Skeletal muscle satellite cell (primary cell): ENCODE results near the gene SORT1.

Experiments used
- H3K27me3 ChIP-seq: 2 replicates; pipeline ENCODE4 v1.7.0; 2013; ENCODE audit warnings: low read length; ENCODE audit not compliant: control insufficient read depth, insufficient read depth
- H3K36me3 ChIP-seq: 2 replicates; pipeline ENCODE4 v1.7.0; 2013; ENCODE audit warnings: mild to moderate bottlenecking, control low read depth, low read length; ENCODE audit not compliant: insufficient read depth
- H3K4me1 ChIP-seq: 2 replicates; pipeline ENCODE4 v1.7.0; 2013; ENCODE audit warnings: low read length; ENCODE audit not compliant: control insufficient read depth, insufficient read depth
- H3K4me2 ChIP-seq: 2 replicates; pipeline ENCODE4 v1.7.0; 2013; ENCODE audit warnings: mild to moderate bottlenecking, low read length
- H3K4me3 ChIP-seq: 2 replicates; pipeline ENCODE4 v1.7.0; 2013; ENCODE audit warnings: low read length
- H3K9ac ChIP-seq: 2 replicates; pipeline ENCODE4 v1.7.0; 2013; ENCODE audit warnings: mild to moderate bottlenecking, low read depth, low read length, moderate library complexity
- H3K9me3 ChIP-seq: replicated peaks from 2 replicates; pipeline ENCODE4 v1.7.0; 2013; ENCODE audit warnings: mild to moderate bottlenecking, control low read depth, low read length

Gene SORT1

DNA sequence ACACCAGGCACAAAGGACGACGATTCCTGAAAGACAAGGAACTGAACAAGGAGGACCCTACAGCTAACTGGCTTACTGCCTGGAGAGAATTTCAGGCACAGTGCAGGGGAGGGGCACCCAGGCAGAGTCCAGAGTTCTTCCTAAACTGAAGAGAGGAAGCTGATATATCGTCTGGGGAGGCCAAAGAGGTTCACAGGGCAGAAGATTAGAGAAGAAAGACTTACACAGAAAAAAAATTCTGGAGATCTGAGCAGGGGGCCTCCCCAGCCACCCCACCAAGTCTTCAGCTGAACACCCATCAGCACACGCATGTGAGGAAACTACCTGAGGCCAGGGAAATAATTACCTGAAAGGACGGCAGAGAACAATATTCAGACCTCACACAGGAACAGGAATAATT lies 24.6 kb downstream of the SORT1 start:
- no peaks in the 10 kb centered on the region for H3K27me3 ChIP-seq
- no peaks in the 10 kb centered on the region for H3K9me3 ChIP-seq
- H3K4me2 ChIP-seq = no peak overlapping the region
- no peak overlapping the region for H3K9ac ChIP-seq
- H3K4me1 ChIP-seq = peaks cover 73% of the 10 kb centered on the region
- H3K36me3 ChIP-seq = peaks cover 2% of the 10 kb centered on the region
- H3K4me3 ChIP-seq = no peak overlapping the region

DNA sequence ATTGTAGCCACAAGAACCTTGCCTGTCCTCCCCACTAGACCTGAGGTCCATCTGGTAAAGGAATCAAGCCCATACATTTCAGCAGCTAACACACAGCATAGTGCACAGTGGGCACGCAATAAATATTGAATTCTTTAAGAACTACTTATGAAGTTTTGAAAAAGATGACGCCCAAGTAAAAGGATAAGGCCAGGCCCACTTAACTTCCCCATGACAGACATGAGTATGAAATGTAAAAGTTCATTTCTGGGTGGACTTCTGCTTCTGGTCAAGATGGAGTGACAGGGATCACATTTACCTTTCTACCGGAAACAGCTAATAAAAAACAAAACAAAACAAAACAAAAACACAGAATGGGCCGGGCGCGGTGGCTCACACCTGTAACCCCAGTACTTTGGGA lies 25.4 kb downstream of the SORT1 start:
- Histone ChIP-seq H3K36me3 (peaks cover 6% of the 10 kb centered on the region), H3K27me3 (no peaks in the 10 kb centered on the region), H3K4me1 (peaks cover 64% of the 10 kb centered on the region), H3K4me3 (no peak overlapping the region), H3K9ac (peak overlapping the region; percentile 85), H3K9me3 (no peaks in the 10 kb centered on the region), H3K4me2 (peak overlapping the region; percentile 81)

DNA sequence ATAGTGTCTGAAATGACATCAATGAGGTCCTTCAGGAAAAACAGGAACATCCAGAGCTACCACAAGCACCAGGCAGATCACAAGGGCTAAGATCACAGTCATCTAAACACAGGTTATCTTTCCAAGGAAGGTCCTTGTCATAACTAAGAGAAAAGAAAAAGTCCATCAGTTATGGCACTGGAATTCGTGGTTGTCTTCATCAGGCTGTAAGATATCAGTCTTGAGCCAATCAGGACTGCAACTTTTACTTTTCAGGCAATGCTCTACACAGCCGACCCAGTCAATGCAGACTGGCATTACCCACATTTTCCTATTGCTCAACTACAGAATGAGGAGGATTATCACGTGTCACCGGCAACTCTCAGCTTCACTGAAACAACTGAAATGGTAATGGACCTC lies 26.4 kb downstream of the SORT1 start:
- Histone ChIP-seq H3K4me3 (peak overlapping the region; percentile 57), H3K9ac (peak overlapping the region; percentile 85), H3K4me1 (peaks cover 59% of the 10 kb centered on the region), H3K9me3 (no peaks in the 10 kb centered on the region), H3K36me3 (peaks cover 15% of the 10 kb centered on the region), H3K27me3 (no peaks in the 10 kb centered on the region), H3K4me2 (peak overlapping the region; percentile 81)

DNA sequence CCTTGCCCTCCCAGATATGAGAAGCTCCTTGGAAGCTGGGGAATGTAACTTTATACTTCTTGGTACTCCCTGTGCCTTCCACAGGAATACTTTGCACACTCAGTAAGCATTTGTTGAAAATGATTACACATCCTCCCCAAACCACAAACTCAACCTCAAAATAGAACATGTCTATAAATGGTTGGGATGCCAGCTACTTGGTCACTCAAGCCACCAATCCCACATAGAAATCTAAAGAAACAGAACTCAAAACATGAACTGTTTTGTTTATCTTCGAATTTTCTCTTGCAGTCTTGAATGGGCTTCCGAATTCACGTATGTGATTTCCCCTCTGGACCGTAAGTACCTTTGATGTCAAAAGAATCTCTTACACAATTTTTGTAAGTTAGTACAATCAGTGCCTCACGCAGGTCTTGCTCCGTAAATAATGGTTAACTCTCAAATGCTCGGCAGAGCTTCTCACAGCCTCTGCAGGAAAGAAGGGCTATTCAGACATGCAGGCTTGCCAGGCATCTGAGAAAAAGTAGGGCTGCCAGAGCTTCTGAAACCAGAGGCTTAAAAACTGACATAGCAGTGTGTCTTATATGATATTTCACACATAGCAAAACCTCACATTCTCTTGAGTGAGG lies 26.9 kb downstream of the SORT1 start:
- peak overlapping the region; percentile 57 for H3K4me3 ChIP-seq
- H3K9me3 ChIP-seq = no peaks in the 10 kb centered on the region
- no peaks in the 10 kb centered on the region for H3K27me3 ChIP-seq
- H3K9ac ChIP-seq = peak overlapping the region; percentile 85
- H3K36me3 ChIP-seq = peaks cover 18% of the 10 kb centered on the region
- peak overlapping the region; percentile 81 for H3K4me2 ChIP-seq
- peaks cover 57% of the 10 kb centered on the region for H3K4me1 ChIP-seq

DNA sequence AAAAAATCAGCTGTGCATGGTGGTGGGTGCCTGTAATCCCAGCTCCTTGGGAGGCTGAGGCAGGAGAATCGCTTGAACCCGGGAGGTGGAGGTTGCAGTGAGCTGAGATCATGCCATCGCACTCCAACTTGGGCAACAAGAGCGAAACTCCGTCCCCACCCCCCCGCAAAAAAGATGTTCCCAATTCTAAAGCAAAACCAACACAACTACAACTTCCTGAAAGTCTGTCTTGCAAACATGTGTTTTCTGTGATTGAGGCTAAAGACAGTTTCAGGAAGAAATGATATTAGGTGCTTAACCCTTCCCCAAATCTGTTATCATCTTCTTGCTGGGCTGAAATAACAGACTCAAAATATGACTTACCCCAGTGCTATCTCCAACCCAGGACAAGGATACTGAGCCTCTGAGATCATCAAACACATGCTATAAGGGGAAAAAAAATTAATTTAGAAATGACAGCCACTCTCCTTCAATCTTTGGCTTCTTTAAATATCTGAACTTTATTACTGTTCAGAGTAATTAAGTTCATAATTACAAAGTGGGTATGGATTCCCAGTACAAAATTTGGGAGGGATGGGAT lies 28.5 kb downstream of the SORT1 start:
- H3K4me3 ChIP-seq = peak overlapping the region; percentile 27
- H3K36me3 ChIP-seq = peaks cover 22% of the 10 kb centered on the region
- no peaks in the 10 kb centered on the region for H3K9me3 ChIP-seq
- peak overlapping the region; percentile 85 for H3K9ac ChIP-seq
- H3K4me1 ChIP-seq = peaks cover 47% of the 10 kb centered on the region
- H3K4me2 ChIP-seq = peak overlapping the region; percentile 72
- no peaks in the 10 kb centered on the region for H3K27me3 ChIP-seq

DNA sequence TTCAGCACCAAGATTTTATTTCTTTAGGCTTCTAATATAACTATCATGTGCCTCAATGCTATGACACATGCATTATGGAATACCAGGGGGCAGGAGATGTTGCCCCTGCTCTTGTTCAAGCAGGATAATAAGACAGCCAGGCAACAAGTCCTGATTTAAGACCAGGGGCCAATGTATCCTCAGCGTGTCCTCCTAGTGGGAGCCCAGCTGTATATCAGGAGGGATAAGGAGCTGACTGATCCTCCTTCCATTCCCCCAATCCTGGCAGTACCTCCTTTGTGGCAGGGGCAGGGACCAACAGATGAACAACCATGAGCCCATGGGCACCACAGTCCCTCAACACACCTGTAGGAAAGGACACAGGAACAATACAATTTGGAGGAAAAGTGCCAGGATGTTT lies 29.3 kb downstream of the SORT1 start:
- Histone ChIP-seq H3K4me1 (peaks cover 47% of the 10 kb centered on the region), H3K4me2 (no peak overlapping the region), H3K9me3 (no peaks in the 10 kb centered on the region), H3K36me3 (peaks cover 22% of the 10 kb centered on the region), H3K4me3 (no peak overlapping the region), H3K27me3 (no peaks in the 10 kb centered on the region), H3K9ac (peak overlapping the region; percentile 85)

DNA sequence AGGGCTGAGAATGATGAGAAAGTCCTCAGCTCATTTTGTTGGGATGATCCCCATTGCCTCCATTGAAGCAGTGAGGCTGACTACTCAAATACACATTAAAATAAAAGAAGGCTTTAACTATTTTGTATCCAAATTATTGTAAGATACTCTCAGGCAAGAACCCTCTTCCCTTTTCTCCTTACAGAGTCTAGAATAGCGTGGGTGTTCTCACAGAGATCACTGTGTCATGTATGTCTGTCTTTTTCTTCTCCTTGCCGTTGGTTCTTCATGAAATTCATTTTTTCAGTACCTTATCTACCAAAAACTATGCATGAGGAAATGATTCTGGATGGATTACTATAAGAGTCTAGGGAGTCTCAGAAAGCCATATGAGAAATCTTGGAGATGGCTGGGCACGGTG lies 30.1 kb downstream of the SORT1 start:
- no peak overlapping the region for H3K9ac ChIP-seq
- H3K4me2 ChIP-seq = no peak overlapping the region
- H3K27me3 ChIP-seq = no peaks in the 10 kb centered on the region
- H3K4me3 ChIP-seq = no peak overlapping the region
- H3K9me3 ChIP-seq = no peaks in the 10 kb centered on the region
- H3K36me3 ChIP-seq = peaks cover 22% of the 10 kb centered on the region
- peaks cover 41% of the 10 kb centered on the region for H3K4me1 ChIP-seq

DNA sequence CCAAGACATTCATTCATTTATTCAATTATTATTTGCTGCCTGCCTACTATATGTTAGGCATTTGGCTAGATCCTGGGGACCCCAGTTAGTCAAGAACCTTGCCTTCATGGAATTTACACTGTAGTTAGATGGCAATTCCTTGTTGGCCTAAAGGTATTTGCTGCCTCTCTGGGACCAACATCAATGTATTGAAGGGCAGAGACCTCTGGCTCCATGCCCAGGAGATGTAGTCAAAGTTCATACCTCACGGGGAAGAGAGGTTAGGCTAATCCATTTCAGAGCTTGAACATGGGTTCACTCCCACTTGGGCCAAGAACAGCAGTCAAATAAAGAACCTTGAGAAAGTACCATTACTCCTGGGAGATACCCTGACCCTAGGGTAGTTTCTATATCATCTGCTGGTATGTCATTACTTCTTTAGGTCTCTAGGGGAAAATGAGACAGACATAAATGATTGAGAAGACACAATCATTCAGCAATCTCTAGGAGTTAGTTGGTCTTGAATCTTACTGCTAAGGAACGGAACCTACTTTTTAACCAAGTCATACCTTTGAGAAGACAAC lies 32.0 kb downstream of the SORT1 start:
- Histone ChIP-seq H3K27me3 (no peaks in the 10 kb centered on the region), H3K36me3 (peaks cover 22% of the 10 kb centered on the region), H3K9me3 (no peaks in the 10 kb centered on the region), H3K4me3 (no peak overlapping the region), H3K4me1 (peaks cover 38% of the 10 kb centered on the region), H3K4me2 (no peak overlapping the region), H3K9ac (no peak overlapping the region)

DNA sequence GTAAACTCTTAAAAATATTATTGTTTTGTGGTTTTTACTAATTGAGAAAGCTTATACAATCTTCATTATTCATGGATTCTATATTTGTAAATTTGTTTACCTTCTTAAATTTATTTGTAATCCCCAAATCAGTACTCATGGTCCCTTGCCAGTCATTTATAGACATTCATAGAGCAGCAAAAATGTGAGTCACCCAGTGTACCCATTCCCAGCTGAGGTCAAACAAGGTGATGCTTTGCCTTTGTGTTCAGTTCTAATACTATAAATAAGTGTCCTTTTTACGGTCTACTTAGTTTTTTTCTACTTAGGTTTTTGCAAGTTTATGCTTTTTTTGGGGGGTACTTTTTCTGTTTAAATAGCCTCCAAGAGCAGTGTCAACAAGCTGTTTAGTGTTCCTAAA lies 36.1 kb downstream of the SORT1 start:
- peak overlapping the region; percentile 23 for H3K4me2 ChIP-seq
- peaks cover 15% of the 10 kb centered on the region for H3K4me1 ChIP-seq
- H3K27me3 ChIP-seq = no peaks in the 10 kb centered on the region
- no peak overlapping the region for H3K9ac ChIP-seq
- H3K4me3 ChIP-seq = no peak overlapping the region
- H3K9me3 ChIP-seq = no peaks in the 10 kb centered on the region
- H3K36me3 ChIP-seq = peaks cover 10% of the 10 kb centered on the region

DNA sequence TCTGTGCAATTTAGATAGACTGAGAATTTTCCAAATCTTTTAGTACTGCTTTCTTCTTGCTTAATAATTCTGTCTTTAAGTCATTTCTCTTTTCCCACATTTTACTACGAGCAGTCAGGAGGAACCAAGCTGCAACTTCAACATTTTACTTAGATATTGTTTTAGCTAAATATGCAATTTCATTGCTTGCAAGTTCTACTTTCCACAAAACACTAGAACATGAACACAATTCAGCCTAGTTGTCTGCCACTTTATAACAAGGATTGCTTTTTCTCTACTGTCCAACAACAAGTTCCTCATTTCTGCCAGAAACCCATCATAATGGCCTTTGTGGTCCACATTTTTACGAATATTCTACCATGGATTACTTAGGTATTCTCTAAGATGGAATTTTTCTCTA lies 36.6 kb downstream of the SORT1 start:
- Histone ChIP-seq H3K9me3 (no peaks in the 10 kb centered on the region), H3K36me3 (peaks cover 6% of the 10 kb centered on the region), H3K4me1 (peaks cover 15% of the 10 kb centered on the region), H3K27me3 (no peaks in the 10 kb centered on the region), H3K9ac (no peak overlapping the region), H3K4me3 (no peak overlapping the region), H3K4me2 (no peak overlapping the region)

DNA sequence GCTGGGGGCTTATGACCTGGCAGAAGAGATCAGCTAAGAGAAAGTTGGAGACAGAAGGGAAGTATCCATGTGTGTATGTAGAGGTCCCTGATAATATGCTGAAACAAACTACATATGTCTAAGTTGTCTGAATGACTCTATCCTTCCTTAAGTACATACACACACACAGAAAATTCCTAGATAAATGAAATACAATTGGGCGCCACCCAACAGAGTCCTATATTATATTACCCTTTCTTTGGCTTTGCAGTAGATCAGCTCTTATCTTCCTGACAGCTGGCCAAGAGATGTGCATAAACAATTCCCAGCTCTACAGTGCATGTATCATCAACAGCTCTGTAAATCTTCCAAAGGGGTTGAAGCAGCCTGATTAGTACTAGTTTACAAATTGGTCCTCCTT lies 40.1 kb downstream of the SORT1 start:
- Histone ChIP-seq H3K36me3 (peaks cover 5% of the 10 kb centered on the region), H3K4me1 (peaks cover 15% of the 10 kb centered on the region), H3K9ac (no peak overlapping the region), H3K27me3 (no peaks in the 10 kb centered on the region), H3K4me2 (no peak overlapping the region), H3K4me3 (no peak overlapping the region), H3K9me3 (no peaks in the 10 kb centered on the region)

DNA sequence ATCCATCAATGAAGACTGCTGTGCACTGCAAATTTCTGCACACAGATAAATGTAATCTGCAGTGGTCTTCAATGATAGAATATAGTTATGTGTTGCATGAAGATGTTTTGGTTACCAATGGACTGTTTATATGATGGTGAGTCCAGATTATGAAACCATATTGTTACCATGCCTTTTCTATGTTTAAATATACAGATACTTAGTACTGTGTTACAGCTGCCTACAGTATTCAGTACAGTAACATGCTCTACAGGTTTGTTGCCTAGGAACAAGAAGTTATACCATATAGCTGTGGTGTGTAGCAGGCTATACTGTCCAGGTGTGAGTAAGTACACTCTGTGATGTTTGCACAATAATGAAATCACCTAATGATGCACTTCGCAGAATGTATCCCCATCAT lies 40.8 kb downstream of the SORT1 start:
- peaks cover 5% of the 10 kb centered on the region for H3K36me3 ChIP-seq
- H3K27me3 ChIP-seq = no peaks in the 10 kb centered on the region
- no peak overlapping the region for H3K4me2 ChIP-seq
- H3K4me3 ChIP-seq = no peak overlapping the region
- peaks cover 10% of the 10 kb centered on the region for H3K4me1 ChIP-seq
- no peak overlapping the region for H3K9ac ChIP-seq
- H3K9me3 ChIP-seq = no peaks in the 10 kb centered on the region
